KMS-11 (cell line): ENCODE measurements around the gene ITGB1BP1.

Source experiments
- H2AFZ ChIP-seq: fragments of 200-600 bp; sonication (generic); 2 replicates; pipeline ENCODE4 v1.6.1; 2016; ENCODE audit warnings: antibody characterized with exemption, mixed run types, low read depth
- H3K27ac ChIP-seq: fragments of 200-600 bp; sonication (generic); 2 replicates; pipeline ENCODE4 v1.6.1; 2016; ENCODE audit warnings: mild to moderate bottlenecking, mixed run types
- H3K27me3 ChIP-seq: fragments of 200-600 bp; sonication (generic); 2 replicates; pipeline ENCODE4 v1.6.1; 2017; ENCODE audit warnings: mild to moderate bottlenecking, low read depth, mixed run types, moderate library complexity; ENCODE audit not compliant: insufficient read depth
- H3K36me3 ChIP-seq: fragments of 200-600 bp; sonication (generic); 2 replicates; pipeline ENCODE4 v1.6.1; 2017; ENCODE audit warnings: mild to moderate bottlenecking, mixed run types; ENCODE audit not compliant: insufficient read depth
- H3K4me1 ChIP-seq: fragments of 200-600 bp; sonication (generic); 2 replicates; pipeline ENCODE4 v1.6.1; 2016; ENCODE audit warnings: mild to moderate bottlenecking, low read depth, mixed run types; ENCODE audit not compliant: poor library complexity, severe bottlenecking
- H3K4me2 ChIP-seq: fragments of 200-600 bp; sonication (generic); 2 replicates; pipeline ENCODE4 v1.7.0; 2016; ENCODE audit warnings: mild to moderate bottlenecking, mixed run types
- H3K4me3 ChIP-seq: fragments of 200-600 bp; sonication (generic); IDR thresholded peaks from 2 replicates; pipeline ENCODE4 v1.6.1; 2017; ENCODE audit warnings: low read depth, low read length, mixed read lengths; ENCODE audit not compliant: insufficient read depth
- H3K79me2 ChIP-seq: fragments of 200-600 bp; sonication (generic); 2 replicates; pipeline ENCODE4 v1.6.1; 2016; ENCODE audit warnings: low read depth, mixed run types; ENCODE audit not compliant: insufficient read depth
- H3K9ac ChIP-seq: fragments of 200-600 bp; sonication (generic); 2 replicates; pipeline ENCODE4 v1.6.1; 2016; ENCODE audit warnings: mild to moderate bottlenecking, mixed run types
- H4K20me1 ChIP-seq: fragments of 200-600 bp; sonication (generic); 2 replicates; pipeline ENCODE4 v1.6.1; 2016; ENCODE audit warnings: mild to moderate bottlenecking, mixed run types; ENCODE audit not compliant: insufficient read depth
- TF ChIP-seq, protein P1 (sequence below): fragments of 200-600 bp; sonication (generic); conservative IDR thresholded peaks from 2 replicates; pipeline ENCODE4 v1.6.1; 2017; ENCODE audit warnings: low read depth, mild to moderate bottlenecking, antibody characterized with exemption, low read length, moderate library complexity, mixed read lengths

Gene ITGB1BP1

DNA sequence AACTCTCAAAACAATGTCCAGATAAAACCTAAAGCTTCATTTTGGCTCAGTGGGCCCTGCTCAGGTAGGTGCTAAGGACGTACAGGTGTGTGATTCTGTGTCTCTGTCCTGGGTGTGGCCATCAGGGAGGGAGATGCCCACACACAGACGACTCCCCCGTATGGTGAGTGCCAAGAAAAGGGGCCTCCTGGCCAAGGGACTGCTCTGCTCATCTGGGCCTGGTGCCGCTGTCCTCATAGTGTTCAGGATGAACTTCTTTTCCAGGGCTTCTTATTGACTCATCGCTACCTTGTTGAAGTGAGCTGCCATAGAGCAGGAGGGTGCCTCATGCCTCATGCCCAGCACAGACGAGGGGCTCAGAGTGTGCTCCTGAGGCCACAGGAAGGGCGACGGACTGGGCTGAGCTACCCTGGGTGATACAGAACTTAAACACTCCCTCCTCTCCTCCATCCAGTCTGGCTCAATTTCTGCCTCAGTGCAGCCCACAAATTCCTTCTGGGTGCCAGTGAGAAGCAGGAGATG, 57.8 kb downstream of the ITGB1BP1 start:
- no peak overlapping the region for H3K27ac ChIP-seq
- no peaks in the 10 kb centered on the region for H3K27me3 ChIP-seq
- H3K4me1 ChIP-seq = no peaks in the 10 kb centered on the region
- no peak overlapping the region for H2AFZ ChIP-seq
- no peaks in the 10 kb centered on the region for H3K36me3 ChIP-seq
- TF ChIP-seq, protein P1, sequence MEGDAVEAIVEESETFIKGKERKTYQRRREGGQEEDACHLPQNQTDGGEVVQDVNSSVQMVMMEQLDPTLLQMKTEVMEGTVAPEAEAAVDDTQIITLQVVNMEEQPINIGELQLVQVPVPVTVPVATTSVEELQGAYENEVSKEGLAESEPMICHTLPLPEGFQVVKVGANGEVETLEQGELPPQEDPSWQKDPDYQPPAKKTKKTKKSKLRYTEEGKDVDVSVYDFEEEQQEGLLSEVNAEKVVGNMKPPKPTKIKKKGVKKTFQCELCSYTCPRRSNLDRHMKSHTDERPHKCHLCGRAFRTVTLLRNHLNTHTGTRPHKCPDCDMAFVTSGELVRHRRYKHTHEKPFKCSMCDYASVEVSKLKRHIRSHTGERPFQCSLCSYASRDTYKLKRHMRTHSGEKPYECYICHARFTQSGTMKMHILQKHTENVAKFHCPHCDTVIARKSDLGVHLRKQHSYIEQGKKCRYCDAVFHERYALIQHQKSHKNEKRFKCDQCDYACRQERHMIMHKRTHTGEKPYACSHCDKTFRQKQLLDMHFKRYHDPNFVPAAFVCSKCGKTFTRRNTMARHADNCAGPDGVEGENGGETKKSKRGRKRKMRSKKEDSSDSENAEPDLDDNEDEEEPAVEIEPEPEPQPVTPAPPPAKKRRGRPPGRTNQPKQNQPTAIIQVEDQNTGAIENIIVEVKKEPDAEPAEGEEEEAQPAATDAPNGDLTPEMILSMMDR = no peak
- no peak overlapping the region for H3K4me2 ChIP-seq
- H3K9ac ChIP-seq = no peak overlapping the region
- no peak overlapping the region for H3K4me3 ChIP-seq
- H3K79me2 ChIP-seq = no peaks in the 10 kb centered on the region
- no peaks in the 10 kb centered on the region for H4K20me1 ChIP-seq

DNA sequence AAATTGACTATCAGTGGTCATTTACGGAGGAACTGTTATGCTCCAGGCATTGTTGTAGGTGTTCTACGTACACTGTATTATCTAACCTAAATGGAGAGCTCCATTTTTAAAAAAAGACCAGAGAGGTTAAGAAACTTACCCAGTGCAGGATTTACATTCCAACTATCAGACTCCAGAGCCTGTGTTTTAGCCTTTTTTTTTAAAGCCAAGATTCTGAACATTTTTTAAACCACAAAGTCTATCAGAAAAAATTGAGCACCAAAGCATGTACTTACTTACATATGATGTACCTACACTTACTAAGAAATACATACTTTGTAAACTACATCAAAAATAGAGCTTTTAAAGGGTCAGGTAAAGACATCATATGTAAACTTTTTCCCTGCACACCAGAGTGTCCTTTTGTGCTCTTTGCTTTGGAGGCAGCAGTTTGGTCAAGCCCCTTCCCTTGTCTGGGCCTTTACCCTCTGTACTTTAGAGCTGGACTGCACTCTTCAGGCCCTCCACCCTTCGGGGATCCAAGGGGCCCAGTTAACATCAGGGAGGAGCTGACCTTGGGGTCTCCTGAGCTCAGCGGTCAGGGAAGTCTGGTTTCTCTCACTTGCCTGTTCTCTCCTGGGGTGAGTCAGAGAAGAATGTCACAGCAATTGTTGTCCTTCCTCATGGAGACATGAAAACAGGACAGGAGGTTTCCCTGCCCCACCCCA, 58.4 kb downstream of the ITGB1BP1 start:
- Histone ChIP-seq H3K27me3 (no peaks in the 10 kb centered on the region), H4K20me1 (no peaks in the 10 kb centered on the region), H2AFZ (no peak overlapping the region), H3K4me3 (no peak overlapping the region), H3K9ac (no peak overlapping the region), H3K27ac (no peak overlapping the region), H3K79me2 (no peaks in the 10 kb centered on the region), H3K4me2 (no peak overlapping the region), H3K4me1 (no peaks in the 10 kb centered on the region), H3K36me3 (no peaks in the 10 kb centered on the region)
- TF ChIP-seq, protein P1 = no peak

DNA sequence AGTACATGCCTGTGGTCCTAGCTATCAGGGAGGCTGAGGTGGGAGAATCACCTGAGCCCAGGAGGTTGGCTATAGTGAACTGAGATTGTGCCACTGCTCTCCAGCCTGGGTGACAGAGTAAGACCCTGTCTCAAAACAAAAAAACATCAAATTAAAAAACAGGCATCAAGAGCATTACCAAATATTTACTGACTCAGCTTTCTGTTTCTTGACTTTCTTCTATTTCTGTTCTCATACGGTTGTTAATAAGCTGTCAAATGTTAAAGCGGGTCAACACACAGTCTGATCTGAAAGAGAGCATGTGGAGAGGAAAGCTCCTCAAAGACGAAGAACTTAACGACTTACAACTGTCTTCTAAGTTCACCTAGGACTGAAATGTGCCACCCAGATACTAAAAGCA, 59.0 kb downstream of the ITGB1BP1 start:
- no peak overlapping the region for H2AFZ ChIP-seq
- H3K4me3 ChIP-seq = no peak overlapping the region
- H3K9ac ChIP-seq = no peak overlapping the region
- no peak overlapping the region for H3K27ac ChIP-seq
- H3K79me2 ChIP-seq = no peaks in the 10 kb centered on the region
- no peak overlapping the region for H3K4me2 ChIP-seq
- H3K27me3 ChIP-seq = no peaks in the 10 kb centered on the region
- TF ChIP-seq, protein P1 = no peak
- H3K4me1 ChIP-seq = no peaks in the 10 kb centered on the region
- H4K20me1 ChIP-seq = no peaks in the 10 kb centered on the region
- no peaks in the 10 kb centered on the region for H3K36me3 ChIP-seq

DNA sequence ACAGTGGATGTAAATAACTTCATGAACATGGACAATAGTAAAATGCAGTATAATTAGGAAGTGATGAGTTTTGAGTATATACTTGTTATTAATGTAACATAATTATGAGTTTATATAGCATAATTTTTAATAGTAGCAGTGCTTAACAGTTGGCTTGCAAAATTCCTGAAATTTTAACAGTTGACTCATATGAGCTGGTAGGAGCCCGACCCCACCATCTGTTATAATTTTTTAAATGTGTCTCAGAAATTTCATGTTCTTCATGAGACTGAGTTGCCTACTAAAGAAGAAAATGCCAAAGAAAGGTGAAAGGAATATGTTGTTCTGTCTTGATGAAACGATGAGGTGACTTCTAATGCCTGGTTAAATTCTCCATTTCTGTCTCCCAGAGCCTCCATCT, 62.6 kb downstream of the ITGB1BP1 start:
- Histone ChIP-seq H3K4me3 (no peak overlapping the region), H3K4me2 (no peak overlapping the region), H2AFZ (no peak overlapping the region), H3K9ac (no peak overlapping the region), H3K4me1 (no peaks in the 10 kb centered on the region), H3K79me2 (no peaks in the 10 kb centered on the region), H3K36me3 (no peaks in the 10 kb centered on the region), H4K20me1 (no peaks in the 10 kb centered on the region), H3K27me3 (no peaks in the 10 kb centered on the region), H3K27ac (no peak overlapping the region)
- TF ChIP-seq, protein P1 = no peak
